Esophagus muscularis mucosa (tissue), 3 donors: Measurements from ENCODE around the gene MOGAT2.

Source experiments
- EP300 ChIP-seq: sonication (generic); formaldehyde crosslinking; IDR thresholded peaks from one replicate; pipeline ENCODE4 v1.6.1; 2017; ENCODE audit warnings: antibody characterized with exemption
- TF ChIP-seq, protein P1 (sequence below), 3 experiments: fragments of 200-600 bp in 2 of 3; fragments of 450-650 bp in 1 of 3; sonication (generic) in 2 of 3; IDR thresholded peaks; one replicate each; pipeline ENCODE4 v1.5.1; 2017 to 2019; ENCODE audit warnings: antibody characterized with exemption in 3 of 3, mild to moderate bottlenecking in 2 of 3, moderate library complexity in 1 of 3

DNA sequence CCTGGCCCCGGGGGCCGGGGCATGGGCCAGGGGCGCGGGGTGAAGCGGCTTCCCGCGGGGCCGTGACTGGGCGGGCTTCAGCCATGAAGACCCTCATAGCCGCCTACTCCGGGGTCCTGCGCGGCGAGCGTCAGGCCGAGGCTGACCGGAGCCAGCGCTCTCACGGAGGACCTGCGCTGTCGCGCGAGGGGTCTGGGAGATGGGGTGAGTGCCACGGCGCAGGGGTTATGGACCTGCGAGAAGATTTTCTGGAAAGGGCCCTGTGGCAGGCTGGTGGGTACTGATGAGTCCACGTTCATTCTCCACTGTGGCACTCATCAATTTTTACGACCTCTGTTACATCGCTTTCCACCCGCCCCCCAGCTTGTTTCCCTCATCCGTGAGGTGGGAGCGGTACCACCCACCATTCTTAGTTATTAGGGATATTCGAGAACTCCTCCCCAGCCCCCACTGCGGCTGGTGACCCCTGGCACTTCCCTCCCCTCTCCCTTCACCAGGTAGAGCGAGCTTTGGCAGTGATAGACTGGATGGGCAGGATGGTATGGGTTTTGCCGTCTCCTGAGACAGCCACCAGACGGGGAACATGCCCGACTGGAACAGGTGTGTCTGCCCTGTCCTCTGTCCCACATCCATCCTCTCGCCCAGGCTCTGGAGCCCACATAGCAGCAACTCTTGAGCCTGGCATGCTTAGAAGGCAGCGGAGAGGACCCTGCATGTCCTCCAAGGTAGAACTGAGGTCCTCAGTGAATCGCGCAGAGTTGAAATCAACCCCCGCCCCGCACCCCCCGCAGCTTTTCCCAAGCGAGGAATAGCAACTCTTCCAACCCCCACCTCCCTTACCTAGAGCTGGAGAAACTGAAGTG is 51.5 kb downstream of the MOGAT2 start:
- TF ChIP-seq, protein P1, sequence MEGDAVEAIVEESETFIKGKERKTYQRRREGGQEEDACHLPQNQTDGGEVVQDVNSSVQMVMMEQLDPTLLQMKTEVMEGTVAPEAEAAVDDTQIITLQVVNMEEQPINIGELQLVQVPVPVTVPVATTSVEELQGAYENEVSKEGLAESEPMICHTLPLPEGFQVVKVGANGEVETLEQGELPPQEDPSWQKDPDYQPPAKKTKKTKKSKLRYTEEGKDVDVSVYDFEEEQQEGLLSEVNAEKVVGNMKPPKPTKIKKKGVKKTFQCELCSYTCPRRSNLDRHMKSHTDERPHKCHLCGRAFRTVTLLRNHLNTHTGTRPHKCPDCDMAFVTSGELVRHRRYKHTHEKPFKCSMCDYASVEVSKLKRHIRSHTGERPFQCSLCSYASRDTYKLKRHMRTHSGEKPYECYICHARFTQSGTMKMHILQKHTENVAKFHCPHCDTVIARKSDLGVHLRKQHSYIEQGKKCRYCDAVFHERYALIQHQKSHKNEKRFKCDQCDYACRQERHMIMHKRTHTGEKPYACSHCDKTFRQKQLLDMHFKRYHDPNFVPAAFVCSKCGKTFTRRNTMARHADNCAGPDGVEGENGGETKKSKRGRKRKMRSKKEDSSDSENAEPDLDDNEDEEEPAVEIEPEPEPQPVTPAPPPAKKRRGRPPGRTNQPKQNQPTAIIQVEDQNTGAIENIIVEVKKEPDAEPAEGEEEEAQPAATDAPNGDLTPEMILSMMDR (IDR thresholded peaks at IDR 0.05) = no peak
- no peak for TF ChIP-seq EP300
